Sigmoid colon (tissue), 7 donors: ENCODE results near the gene USP49. TPM values are rescaled to one million over a fixed set of nuclear protein-coding genes. Genes with fewer than 3 reads are reported as not detected.

Experiments used
- DNase-seq: peaks from one replicate; pipeline ENCODE4 v3.0.0-alpha.2; 2019
- H3K27ac ChIP-seq, 4 donors: fragments of 200-600 bp; sonication (generic); one replicate each; pipeline ENCODE4 v1.5.1; 2016 to 2019; ENCODE audit warnings: mild to moderate bottlenecking in 1 of 4
- H3K27me3 ChIP-seq, 3 donors: fragments of 200-600 bp; sonication (generic); one replicate each; pipeline ENCODE4 v1.5.1; 2019; ENCODE audit warnings: mild to moderate bottlenecking in 1 of 3
- H3K36me3 ChIP-seq, 4 donors: fragments of 200-600 bp; sonication (generic); one replicate each; pipeline ENCODE4 v1.5.1; 2016 to 2019
- H3K4me1 ChIP-seq, 4 donors: fragments of 200-600 bp; sonication (generic); one replicate each; pipeline ENCODE4 v1.5.1; 2017 to 2019
- H3K4me3 ChIP-seq, 4 donors: fragments of 200-600 bp; sonication (generic); one replicate each; pipeline ENCODE4 v1.5.1; 2017 to 2019; ENCODE audit warnings: mild to moderate bottlenecking in 2 of 4, moderate library complexity in 1 of 4
- H3K9me3 ChIP-seq, 4 donors: fragments of 200-600 bp in 3 of 4; sonication (generic) in 3 of 4; one replicate each; pipeline versions ENCODE4 v1.5.1 to v1.6.1; 2013 to 2019
- EP300 ChIP-seq, 4 donors: sonication (generic); formaldehyde crosslinking; IDR thresholded peaks; one replicate each; pipeline ENCODE4 v1.6.1; 2017; ENCODE audit warnings: antibody characterized with exemption in 4 of 4
- POLR2A ChIP-seq, 2 donors: fragments of 450-650 bp; IDR thresholded peaks; one replicate each; pipeline ENCODE4 v1.6.1; 2016; ENCODE audit warnings: antibody characterized with exemption in 2 of 2, mild to moderate bottlenecking in 2 of 2, moderate library complexity in 2 of 2
- POLR2AphosphoS5 ChIP-seq, 4 donors: sonication (generic); formaldehyde crosslinking; IDR thresholded peaks; one replicate each; pipeline ENCODE4 v1.6.1; 2017; ENCODE audit warnings: antibody characterized with exemption in 4 of 4
- WGBS, 2 donors: extraction: QIAGEN DNeasy Blood & Tissue Kit; methylation state at CpG; one replicate each; pipeline ENCODE4 v1.1.7; 2013; 5-methylcytosine and 5-hydroxymethylcytosine counted together
- intact Hi-C: fragments of 100-400 bp; cut with DNase I; formaldehyde crosslinking; loops from one replicate; pipeline ENCODE4 v1.15.1; 2023
- polyA plus RNA-seq, 3 donors: library from polyadenylated mRNA; stranded (reverse); fragments of 200-250 nt; gene quantifications; one replicate each; pipeline ENCODE4 v1.2.3, GENCODE V29; 2013
- total RNA-seq, 4 donors: library from RNA; depleted of rRNA; stranded (reverse); fragments of >200 nt; gene quantifications; one replicate each; pipeline ENCODE4 v1.1.0, GENCODE V29; 2016
- TF ChIP-seq, protein P1 (sequence below), 4 experiments: fragments of 450-650 bp in 3 of 4; fragments of 200-600 bp in 1 of 4; IDR thresholded peaks; one replicate each; pipeline ENCODE4 v1.5.1; 2016 to 2019; ENCODE audit warnings: antibody characterized with exemption in 4 of 4, mild to moderate bottlenecking in 3 of 4, moderate library complexity in 2 of 4
- donor health status: healthy with polysubstance abuse.
- donor health status: Bipolar disorder and iron deficiency.
- donor health status: healthy.

The USP49 gene
- total and polyA plus RNA-seq, 7 donors: 0.23 to 10.0 (median 2.1) TPM

DNA sequence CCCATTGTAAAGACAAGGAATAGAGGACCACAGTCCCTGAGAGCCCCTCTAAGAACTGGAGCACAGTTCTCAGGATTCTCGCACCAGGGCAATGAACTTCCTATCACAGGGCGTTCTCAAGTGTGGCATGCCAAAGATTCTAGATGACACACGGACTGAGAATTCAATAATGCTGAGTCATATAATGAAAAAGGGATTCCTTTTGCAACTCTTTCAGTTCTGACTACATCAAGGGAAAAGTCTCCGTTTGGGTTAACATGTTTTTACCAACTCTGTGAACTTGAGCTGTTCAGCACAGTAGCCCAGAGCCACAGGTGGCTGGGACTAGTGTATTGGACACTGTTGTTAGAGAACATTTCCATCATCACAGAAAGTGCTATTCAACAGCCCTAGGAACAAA is 22.4 kb upstream of the USP49 start:
- H3K4me1 ChIP-seq: peaks cover 0 to 33% (median 23%) of the 10 kb centered on the region in 4 donors
- WGBS, 2 donors: 67 to 71% methylated on average over 4 of the region's 4 CpGs
- H3K27ac ChIP-seq: peak overlapping the region in 1 of 4 donors; percentile 33

DNA sequence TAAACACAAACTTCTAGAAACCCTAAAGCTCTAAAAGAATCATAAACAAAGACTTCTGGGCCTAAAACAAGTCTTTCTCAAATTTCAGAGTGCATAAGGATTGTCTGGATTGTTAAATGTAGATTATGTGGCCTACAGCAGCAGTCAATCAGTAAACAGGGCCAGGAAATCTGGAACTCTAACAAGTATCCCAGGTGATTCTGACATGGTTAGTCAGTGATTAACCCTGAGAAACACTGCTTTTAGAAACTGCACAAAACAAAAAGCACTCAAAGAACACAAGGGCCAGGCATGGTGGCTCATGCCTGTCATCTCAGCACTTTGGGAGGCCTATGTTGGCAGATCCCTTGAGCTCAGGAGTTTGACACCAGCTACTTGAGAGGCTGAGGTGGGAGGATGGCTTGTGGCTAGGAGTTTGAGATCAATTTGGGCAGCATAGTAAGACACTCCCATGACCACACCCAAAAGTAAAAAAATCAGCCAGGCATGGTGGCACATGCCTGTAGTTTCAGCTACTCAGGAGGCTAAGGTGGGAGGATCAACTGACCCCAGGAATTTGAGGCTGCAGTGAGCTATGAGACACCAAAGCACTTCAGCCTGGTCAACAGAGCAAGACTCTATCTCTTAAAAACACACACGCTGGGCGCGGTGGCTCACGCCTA is 19.8 kb upstream of the USP49 start:
- H3K4me1 ChIP-seq: peaks cover 0 to 18% (median 8%) of the 10 kb centered on the region in 4 donors
- intact Hi-C loops: no loop called here
- H3K4me3 ChIP-seq: no peak overlapping the region
- no peak overlapping the region for H3K27ac ChIP-seq
- H3K9me3 ChIP-seq: no peaks in the 10 kb centered on the region
- no peaks in the 10 kb centered on the region for H3K27me3 ChIP-seq
- H3K36me3 ChIP-seq: peaks cover 13 to 60% (median 16%) of the 10 kb centered on the region in 4 donors
- TF ChIP-seq, protein P1, sequence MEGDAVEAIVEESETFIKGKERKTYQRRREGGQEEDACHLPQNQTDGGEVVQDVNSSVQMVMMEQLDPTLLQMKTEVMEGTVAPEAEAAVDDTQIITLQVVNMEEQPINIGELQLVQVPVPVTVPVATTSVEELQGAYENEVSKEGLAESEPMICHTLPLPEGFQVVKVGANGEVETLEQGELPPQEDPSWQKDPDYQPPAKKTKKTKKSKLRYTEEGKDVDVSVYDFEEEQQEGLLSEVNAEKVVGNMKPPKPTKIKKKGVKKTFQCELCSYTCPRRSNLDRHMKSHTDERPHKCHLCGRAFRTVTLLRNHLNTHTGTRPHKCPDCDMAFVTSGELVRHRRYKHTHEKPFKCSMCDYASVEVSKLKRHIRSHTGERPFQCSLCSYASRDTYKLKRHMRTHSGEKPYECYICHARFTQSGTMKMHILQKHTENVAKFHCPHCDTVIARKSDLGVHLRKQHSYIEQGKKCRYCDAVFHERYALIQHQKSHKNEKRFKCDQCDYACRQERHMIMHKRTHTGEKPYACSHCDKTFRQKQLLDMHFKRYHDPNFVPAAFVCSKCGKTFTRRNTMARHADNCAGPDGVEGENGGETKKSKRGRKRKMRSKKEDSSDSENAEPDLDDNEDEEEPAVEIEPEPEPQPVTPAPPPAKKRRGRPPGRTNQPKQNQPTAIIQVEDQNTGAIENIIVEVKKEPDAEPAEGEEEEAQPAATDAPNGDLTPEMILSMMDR (IDR thresholded peaks at IDR 0.05): no peak
- TF ChIP-seq EP300 (IDR thresholded peaks at IDR 0.05): no peak
- TF ChIP-seq POLR2A (IDR thresholded peaks at IDR 0.05): no peak
- no peak for TF ChIP-seq POLR2AphosphoS5 (IDR thresholded peaks at IDR 0.05)
- 97 to 98% methylated on average over 4 of the region's 4 CpGs for WGBS, 2 donors
- no peak for DNase-seq

More for the DNA sequence above, 22.4 kb upstream of the USP49 start:
- Histone ChIP-seq H3K36me3 (peaks cover 13 to 48% (median 16%) of the 10 kb centered on the region in 4 donors), H3K27me3 (no peaks in the 10 kb centered on the region), H3K9me3 (no peaks in the 10 kb centered on the region), H3K4me3 (no peak overlapping the region)
- TF ChIP-seq, protein P1 (IDR thresholded peaks at IDR 0.05): no peak
- TF ChIP-seq POLR2AphosphoS5 (IDR thresholded peaks at IDR 0.05): no peak
- TF ChIP-seq POLR2A (IDR thresholded peaks at IDR 0.05): no peak
- intact Hi-C loops: no loop called here
- no peak for DNase-seq

DNA sequence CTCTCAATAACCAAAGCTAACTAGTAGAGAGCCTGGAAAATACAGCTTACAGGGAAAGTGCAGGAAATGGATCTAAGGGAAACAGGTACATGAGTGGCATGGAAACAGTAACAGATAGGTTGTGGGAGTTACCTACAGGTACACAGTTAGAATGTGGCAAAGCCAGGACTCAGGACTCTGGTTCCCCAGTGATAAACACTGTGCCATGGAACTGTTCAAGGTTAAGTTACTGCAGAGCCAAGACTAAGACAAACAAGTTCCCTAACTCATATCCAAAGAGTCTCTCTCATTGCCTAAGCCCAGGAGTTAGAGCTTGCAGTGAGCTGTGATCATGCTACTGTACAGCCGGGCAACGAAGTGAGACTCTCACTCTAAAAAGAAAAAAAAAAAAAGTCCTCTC is 19.2 kb upstream of the USP49 start:
- intact Hi-C loops: no loop called here
- Histone ChIP-seq H3K4me1 (peaks cover 0 to 12% (median 2%) of the 10 kb centered on the region in 4 donors), H3K4me3 (no peak overlapping the region), H3K27me3 (no peaks in the 10 kb centered on the region), H3K9me3 (no peaks in the 10 kb centered on the region), H3K27ac (no peak overlapping the region), H3K36me3 (peaks cover 13 to 64% (median 16%) of the 10 kb centered on the region in 4 donors)
- DNase-seq: no peak
- 95 to 98% methylated on average over 2 of the region's 2 CpGs for WGBS, 2 donors
- no peak for TF ChIP-seq POLR2A (IDR thresholded peaks at IDR 0.05)
- TF ChIP-seq, protein P1 (IDR thresholded peaks at IDR 0.05): no peak
- no peak for TF ChIP-seq EP300 (IDR thresholded peaks at IDR 0.05)
- TF ChIP-seq POLR2AphosphoS5 (IDR thresholded peaks at IDR 0.05): no peak

DNA sequence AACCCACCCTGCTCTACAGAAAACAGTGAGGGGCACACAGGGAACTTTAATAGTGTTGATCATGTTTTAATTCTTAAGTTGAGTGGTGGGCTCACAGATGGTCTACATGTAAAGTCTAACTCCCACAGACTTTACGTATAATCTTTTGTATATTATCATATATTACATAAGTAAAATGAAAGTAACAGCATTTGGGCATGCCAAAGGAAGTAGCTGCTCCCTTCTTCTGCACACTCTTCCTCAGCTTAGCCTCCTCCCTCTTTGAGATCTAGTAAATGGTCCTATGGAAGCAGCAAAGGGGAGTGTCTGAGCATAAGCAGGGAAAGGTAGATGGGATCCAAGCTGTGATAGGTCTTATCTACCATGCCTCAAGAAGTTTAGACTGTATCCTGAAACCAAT is 14.6 kb upstream of the USP49 start:
- no peak for DNase-seq
- TF ChIP-seq EP300 (IDR thresholded peaks at IDR 0.05): no peak
- TF ChIP-seq, protein P1 (IDR thresholded peaks at IDR 0.05): no peak
- TF ChIP-seq POLR2AphosphoS5 (IDR thresholded peaks at IDR 0.05): no peak
- no peak for TF ChIP-seq POLR2A (IDR thresholded peaks at IDR 0.05)
- Histone ChIP-seq H3K9me3 (no peaks in the 10 kb centered on the region), H3K36me3 (peaks cover 0 to 84% (median 20%) of the 10 kb centered on the region in 4 donors), H3K27ac (no peak overlapping the region), H3K27me3 (no peaks in the 10 kb centered on the region), H3K4me3 (no peak overlapping the region), H3K4me1 (no peaks in the 10 kb centered on the region)
- 92 to 98% methylated on average over 1 of the region's 1 CpG for WGBS, 2 donors
- intact Hi-C loops: no loop called here
